ENCODE results near the gene JOSD1. TPM values are rescaled to one million over a fixed set of nuclear protein-coding genes. Genes with fewer than 3 reads are reported as not detected.
"Not testable (repeated sequence)": the region's sequence is repeated elsewhere in the genome, so short reads cannot be mapped to it uniquely, and the experiment has no call there.

The JOSD1 gene
- total RNA-seq, 1 experiment from 2014 or later = 55.3 TPM

DNA sequence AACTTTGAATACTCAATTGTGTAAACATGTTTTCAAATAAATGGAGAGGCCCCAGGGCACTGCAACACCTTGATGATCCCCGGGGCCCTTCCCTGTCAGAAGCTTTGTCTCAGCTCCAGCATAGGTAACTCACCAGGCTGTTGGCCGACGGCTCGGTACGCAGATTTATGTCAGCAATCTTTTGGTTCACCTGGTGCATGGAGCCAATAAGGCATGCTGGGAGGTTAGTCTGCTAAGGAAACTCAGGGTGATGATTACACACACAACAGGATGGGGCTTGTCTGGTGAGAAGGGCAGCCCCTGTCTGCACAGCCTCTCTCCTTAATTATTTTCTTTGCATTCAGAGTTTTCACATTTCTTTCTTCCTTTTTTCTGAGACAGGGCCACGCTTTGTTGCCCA is 55.3 kb downstream of the JOSD1 start:
- H3K9me3 ChIP-seq = no peaks in the 10 kb centered on the region
- BruUV-seq (replicated peaks) = no TSS peak
- no peaks in the 10 kb centered on the region for H3K27me3 ChIP-seq (replicated peaks; ENCODE audit: control insufficient read depth, insufficient read depth, low read length)
- no peaks in the 10 kb centered on the region for H3K4me1 ChIP-seq
- Mint-ChIP-seq H3K36me3 (ENCODE audit: insufficient read depth, unreplicated experiment) (no peaks in the 10 kb centered on the region), H3K27ac (ENCODE audit: unreplicated experiment) (no peak overlapping the region), H3K4me3 (ENCODE audit: unreplicated experiment) (no peak overlapping the region), H3K27me3 (ENCODE audit: insufficient read depth, unreplicated experiment) (no peaks in the 10 kb centered on the region), H3K9me3 (ENCODE audit: unreplicated experiment) (no peaks in the 10 kb centered on the region), H3K4me1 (ENCODE audit: low read depth, unreplicated experiment) (no peaks in the 10 kb centered on the region)
- intact Hi-C loops (cut with micrococcal nuclease; ENCODE audit: unreplicated experiment) = no loop called here
- H3K4me3 ChIP-seq (ENCODE audit: low read depth, low read length) = no peak overlapping the region
- ChIA-PET CTCF (no interaction called here), POLR2A (no interaction called here)
- no peak for DNase-seq
- TF ChIP-seq, protein P1, sequence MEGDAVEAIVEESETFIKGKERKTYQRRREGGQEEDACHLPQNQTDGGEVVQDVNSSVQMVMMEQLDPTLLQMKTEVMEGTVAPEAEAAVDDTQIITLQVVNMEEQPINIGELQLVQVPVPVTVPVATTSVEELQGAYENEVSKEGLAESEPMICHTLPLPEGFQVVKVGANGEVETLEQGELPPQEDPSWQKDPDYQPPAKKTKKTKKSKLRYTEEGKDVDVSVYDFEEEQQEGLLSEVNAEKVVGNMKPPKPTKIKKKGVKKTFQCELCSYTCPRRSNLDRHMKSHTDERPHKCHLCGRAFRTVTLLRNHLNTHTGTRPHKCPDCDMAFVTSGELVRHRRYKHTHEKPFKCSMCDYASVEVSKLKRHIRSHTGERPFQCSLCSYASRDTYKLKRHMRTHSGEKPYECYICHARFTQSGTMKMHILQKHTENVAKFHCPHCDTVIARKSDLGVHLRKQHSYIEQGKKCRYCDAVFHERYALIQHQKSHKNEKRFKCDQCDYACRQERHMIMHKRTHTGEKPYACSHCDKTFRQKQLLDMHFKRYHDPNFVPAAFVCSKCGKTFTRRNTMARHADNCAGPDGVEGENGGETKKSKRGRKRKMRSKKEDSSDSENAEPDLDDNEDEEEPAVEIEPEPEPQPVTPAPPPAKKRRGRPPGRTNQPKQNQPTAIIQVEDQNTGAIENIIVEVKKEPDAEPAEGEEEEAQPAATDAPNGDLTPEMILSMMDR (IDR thresholded peaks at IDR 0.05; ENCODE audit: insufficient read depth in 1 of 2, low read depth in 1 of 2, low read length in 1 of 2, severe bottlenecking in 1 of 2, unreplicated experiment in 1 of 2) = no peak
- H3K36me3 ChIP-seq (ENCODE audit: control insufficient read depth, insufficient read depth, low read length) = no peaks in the 10 kb centered on the region

DNA sequence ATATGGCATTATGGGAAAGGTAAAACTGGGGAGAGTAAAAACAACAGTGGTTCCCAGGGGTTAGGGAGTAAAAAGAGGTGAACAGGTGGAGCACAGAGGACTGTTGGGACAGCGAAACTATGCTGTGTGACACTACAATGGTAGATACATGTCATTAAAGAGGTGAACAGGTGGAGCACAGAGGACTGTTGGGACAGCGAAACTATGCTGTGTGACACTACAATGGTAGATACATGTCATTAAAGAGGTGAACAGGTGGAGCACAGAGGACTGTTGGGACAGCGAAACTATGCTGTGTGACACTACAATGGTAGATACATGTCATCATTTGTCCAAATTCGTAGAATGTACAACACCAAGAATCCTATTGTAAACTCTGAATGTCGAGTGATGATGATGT is 56.5 kb downstream of the JOSD1 start:
- H3K9me3 Mint-ChIP-seq (ENCODE audit: unreplicated experiment); BruUV-seq (replicated peaks); H3K9me3 ChIP-seq; H3K27ac Mint-ChIP-seq (ENCODE audit: unreplicated experiment); POLR2A ChIA-PET; H3K36me3 ChIP-seq (ENCODE audit: control insufficient read depth, insufficient read depth, low read length); H3K4me1 Mint-ChIP-seq (ENCODE audit: low read depth, unreplicated experiment); H3K36me3 Mint-ChIP-seq (ENCODE audit: insufficient read depth, unreplicated experiment); DNase-seq; H3K4me3 Mint-ChIP-seq (ENCODE audit: unreplicated experiment); H3K4me1 ChIP-seq; H3K27me3 Mint-ChIP-seq (ENCODE audit: insufficient read depth, unreplicated experiment); H3K4me3 ChIP-seq (ENCODE audit: low read depth, low read length); H3K27me3 ChIP-seq (replicated peaks; ENCODE audit: control insufficient read depth, insufficient read depth, low read length); intact Hi-C loops (cut with micrococcal nuclease; ENCODE audit: unreplicated experiment); CTCF ChIA-PET: not testable (repeated sequence)

- no peak overlapping the region for H3K27ac Mint-ChIP-seq (ENCODE audit: unreplicated experiment)
- no peaks in the 10 kb centered on the region for H3K36me3 ChIP-seq (ENCODE audit: control insufficient read depth, insufficient read depth, low read length)
- no peaks in the 10 kb centered on the region for H3K27me3 Mint-ChIP-seq (ENCODE audit: insufficient read depth, unreplicated experiment)
- no peaks in the 10 kb centered on the region for H3K4me1 Mint-ChIP-seq (ENCODE audit: low read depth, unreplicated experiment)
- intact Hi-C loops (cut with micrococcal nuclease; ENCODE audit: unreplicated experiment) = no loop called here
- H3K9me3 ChIP-seq = no peaks in the 10 kb centered on the region
- H3K4me3 ChIP-seq (ENCODE audit: low read depth, low read length) = no peak overlapping the region
- TF ChIP-seq, protein P1 (IDR thresholded peaks at IDR 0.05; ENCODE audit: insufficient read depth in 1 of 2, low read depth in 1 of 2, low read length in 1 of 2, severe bottlenecking in 1 of 2, unreplicated experiment in 1 of 2) = no peak
- H3K4me1 ChIP-seq = no peaks in the 10 kb centered on the region
- CTCF ChIA-PET = no interaction called here
- no peaks in the 10 kb centered on the region for H3K36me3 Mint-ChIP-seq (ENCODE audit: insufficient read depth, unreplicated experiment)
- no TSS peak for BruUV-seq (replicated peaks)
- H3K27me3 ChIP-seq (replicated peaks; ENCODE audit: control insufficient read depth, insufficient read depth, low read length) = no peaks in the 10 kb centered on the region
- POLR2A ChIA-PET = interaction anchor here (0.6 kb wide), 1 partner anchor 96 kb away, joined by 3 read pairs; no protein-coding TSS in a partner anchor
- no peak overlapping the region for H3K4me3 Mint-ChIP-seq (ENCODE audit: unreplicated experiment)
- no peaks in the 10 kb centered on the region for H3K9me3 Mint-ChIP-seq (ENCODE audit: unreplicated experiment)
- DNase-seq = no peak
Measured at GRCh38 chr22:38641476-38642040, 59.2 kb downstream of the JOSD1 start.

DNA sequence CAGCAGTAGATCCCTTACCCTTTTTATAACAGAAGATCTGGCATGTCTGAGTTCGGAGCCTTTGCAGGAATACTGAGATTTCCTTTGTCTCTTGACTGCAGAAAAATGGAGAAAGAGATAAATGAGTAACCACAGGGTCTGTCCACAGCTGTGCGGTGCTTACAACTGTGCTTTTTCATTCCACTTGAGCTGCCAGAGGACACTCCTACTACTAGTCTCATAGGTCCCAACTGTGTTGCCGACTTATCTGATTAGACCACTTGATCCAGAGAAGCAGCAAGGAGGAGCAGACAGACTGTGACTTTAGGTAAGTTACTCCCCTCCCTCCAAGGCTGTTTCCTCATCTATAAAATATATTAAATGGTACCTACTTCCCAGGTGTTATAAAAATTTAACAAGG is 62.0 kb downstream of the JOSD1 start:
- Mint-ChIP-seq H3K4me3 (ENCODE audit: unreplicated experiment) (no peak overlapping the region), H3K9me3 (ENCODE audit: unreplicated experiment) (no peaks in the 10 kb centered on the region), H3K4me1 (ENCODE audit: low read depth, unreplicated experiment) (no peaks in the 10 kb centered on the region), H3K27ac (ENCODE audit: unreplicated experiment) (no peak overlapping the region), H3K27me3 (ENCODE audit: insufficient read depth, unreplicated experiment) (no peaks in the 10 kb centered on the region), H3K36me3 (ENCODE audit: insufficient read depth, unreplicated experiment) (no peaks in the 10 kb centered on the region)
- ChIA-PET CTCF (no interaction called here), POLR2A (no interaction called here)
- TF ChIP-seq, protein P1 (IDR thresholded peaks at IDR 0.05; ENCODE audit: insufficient read depth in 1 of 2, low read depth in 1 of 2, low read length in 1 of 2, severe bottlenecking in 1 of 2, unreplicated experiment in 1 of 2) = no peak
- Histone ChIP-seq H3K4me1 (no peaks in the 10 kb centered on the region), H3K36me3 (ENCODE audit: control insufficient read depth, insufficient read depth, low read length) (no peaks in the 10 kb centered on the region), H3K9me3 (no peaks in the 10 kb centered on the region), H3K27me3 (replicated peaks; ENCODE audit: control insufficient read depth, insufficient read depth, low read length) (no peaks in the 10 kb centered on the region), H3K4me3 (ENCODE audit: low read depth, low read length) (no peak overlapping the region)
- DNase-seq = no peak
- intact Hi-C loops (cut with micrococcal nuclease; ENCODE audit: unreplicated experiment) = no loop called here
- no TSS peak for BruUV-seq (replicated peaks)
